HS-27A (cell line): Measurements from ENCODE around the gene KCNIP3.
A peak's percentile ranks its signal among the peaks of the same experiment; 100 is the strongest.
"Not testable (repeated sequence)": the region's sequence is repeated elsewhere in the genome, so short reads cannot be mapped to it uniquely, and the experiment has no call there.

Experiments used
- DNase-seq: peaks from one replicate; pipeline ENCODE4 v3.0.0-alpha.2; 2012; ENCODE audit warnings: low read depth, missing footprints

KCNIP3 gene

GRCh38 chr2:95348609-95349567, 51.7 kb downstream of the KCNIP3 start:
- no peak for DNase-seq

DNA sequence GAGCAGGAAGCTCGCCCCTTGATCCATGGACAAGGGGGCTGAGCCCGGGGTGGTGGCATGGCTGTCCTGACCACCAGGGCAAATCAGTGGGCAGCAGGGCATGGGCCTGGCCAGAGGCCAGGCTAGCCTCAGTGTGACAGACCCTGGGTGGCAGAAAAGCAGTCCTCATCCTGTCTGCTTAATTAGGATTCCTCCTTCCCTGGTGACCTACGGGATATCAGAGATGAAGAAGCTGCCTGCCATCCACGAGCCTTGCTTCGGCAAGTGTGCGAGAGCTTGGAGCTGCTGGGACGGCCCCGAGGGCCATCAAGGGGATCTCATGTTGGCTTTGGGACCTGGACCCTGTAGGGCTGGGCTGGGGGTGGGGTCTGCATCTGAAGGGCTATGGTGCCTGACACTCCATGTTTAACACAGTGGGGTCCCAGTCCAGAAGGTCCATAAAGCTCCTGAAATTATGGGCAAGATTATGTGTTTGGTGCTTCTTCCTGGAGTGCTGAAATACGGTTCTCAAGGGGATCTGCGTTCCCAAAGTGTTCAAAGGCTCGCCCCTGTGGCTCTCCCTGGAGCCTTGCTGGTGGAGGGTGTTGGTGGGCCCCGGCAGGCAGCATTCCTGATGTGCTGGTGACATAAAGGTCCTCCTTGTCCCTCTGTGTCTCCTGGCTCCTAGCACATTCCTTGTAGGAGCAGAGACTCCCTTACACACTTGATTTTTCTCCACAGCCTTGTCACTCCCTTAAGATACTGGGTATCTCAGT, 52.6 kb downstream of the KCNIP3 start:
- no peak for DNase-seq

DNA sequence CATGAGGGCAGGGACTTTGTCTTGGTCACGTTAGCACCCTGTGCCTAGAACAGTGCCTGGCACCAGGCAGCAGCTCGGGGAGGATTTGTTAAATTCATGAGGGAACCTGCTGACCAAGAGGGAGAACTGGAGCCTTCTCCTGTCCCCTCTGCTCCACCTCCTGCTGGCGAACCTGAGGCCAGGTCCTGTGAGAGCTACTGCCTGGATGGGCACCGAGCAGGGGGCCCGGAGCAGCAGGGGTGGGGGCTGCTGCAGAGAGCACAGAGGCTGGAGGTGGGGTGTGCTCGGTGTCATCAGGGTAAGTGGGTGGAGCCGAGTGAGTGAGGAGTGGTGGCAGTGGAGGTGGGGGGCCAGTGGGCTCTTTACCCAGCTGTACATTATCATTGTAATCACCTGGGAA, 53.2 kb downstream of the KCNIP3 start:
- no peak for DNase-seq

DNA sequence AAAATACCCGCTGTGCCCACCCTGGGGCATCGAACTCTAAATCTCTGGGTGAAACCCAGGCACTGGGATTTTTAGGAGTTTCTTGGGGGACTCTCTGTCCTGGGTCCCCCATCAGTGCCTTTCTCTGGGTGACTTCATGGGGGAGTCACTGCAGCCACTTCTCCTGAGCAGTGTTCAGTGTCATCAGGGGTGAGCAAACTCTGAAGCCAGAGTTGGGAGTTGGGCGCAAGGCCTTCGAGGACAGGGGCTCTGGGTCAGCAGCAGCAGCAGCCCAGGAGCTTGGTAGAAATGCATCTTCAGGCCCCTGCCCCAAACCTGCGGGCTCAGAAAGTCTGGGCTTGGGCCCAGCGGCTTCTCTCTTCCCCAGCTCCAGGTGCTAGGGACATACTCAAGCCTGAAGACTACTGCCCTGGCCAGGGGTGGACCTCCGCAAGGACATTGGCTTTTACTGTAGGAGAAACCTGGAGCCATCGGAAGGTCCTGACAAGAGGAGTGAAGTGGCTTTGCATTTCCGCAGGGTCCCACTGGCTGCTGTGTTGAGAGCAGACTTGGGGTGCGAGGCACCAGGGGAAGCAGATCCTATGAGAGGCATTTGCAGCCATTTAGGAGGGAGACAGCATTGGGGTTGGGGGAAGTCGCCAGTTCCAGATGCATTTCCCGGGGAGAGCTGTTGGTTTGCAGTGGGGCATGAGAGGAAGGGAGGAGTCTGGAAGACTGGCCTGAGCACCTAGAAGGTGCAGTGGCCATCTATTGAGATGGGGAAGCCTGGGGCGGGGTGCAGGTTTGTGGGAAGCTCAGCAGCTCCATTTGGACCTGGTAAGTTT, 53.8 kb downstream of the KCNIP3 start:
- no peak for DNase-seq

DNA sequence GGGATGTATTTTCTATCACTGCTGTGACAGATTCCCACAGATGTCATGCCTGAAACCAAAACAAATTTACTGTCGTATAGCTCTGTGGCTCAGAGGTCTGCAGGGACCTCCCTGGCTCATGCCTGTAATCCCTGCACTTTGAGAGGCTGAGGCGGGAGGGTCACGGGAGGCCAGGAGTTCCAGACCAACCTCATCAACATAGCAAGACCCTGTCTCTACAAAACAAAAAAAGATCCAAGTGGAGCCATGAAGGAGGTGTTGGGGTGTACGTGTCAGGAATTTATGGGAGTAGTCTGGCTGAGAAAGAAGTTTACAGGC, 54.4 kb downstream of the KCNIP3 start:
- no peak for DNase-seq

DNA sequence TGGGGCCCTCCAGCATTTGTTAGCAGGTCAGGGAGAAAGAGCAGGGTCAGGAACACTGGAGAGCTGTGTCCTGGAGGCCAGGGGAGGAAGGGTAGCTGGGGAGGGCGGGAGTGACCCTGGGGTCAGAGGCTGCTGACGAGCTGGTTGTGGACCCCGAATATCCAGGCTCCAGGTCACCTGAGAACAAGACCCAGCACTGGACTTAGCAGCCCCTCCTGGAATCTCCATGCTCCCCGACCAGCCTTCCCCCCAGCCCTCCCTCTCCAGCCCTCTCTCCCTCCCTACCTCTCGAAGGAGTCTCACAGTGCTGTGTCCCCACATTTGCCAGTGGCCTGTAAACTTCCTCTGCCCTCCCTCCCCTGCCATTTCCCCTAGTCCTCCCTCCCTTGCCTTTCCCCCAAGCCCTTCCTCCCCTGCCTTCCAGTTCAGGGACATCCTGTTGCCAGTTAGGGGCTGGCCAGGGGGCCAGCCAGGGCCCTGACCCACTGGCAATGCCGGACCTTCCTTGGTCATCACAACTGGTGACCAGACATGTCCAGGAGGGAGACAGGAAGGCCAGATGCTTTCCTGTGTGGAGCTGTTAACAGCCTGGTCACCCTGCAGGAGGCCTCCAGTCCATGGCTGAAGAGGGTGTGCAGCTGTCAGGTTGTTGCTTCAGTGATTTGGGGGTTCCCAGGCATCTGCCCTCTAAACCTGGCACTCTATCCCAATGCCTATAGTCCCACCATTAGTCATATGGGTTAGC, 55.3 kb downstream of the KCNIP3 start:
- DNase-seq, result no peak

DNA sequence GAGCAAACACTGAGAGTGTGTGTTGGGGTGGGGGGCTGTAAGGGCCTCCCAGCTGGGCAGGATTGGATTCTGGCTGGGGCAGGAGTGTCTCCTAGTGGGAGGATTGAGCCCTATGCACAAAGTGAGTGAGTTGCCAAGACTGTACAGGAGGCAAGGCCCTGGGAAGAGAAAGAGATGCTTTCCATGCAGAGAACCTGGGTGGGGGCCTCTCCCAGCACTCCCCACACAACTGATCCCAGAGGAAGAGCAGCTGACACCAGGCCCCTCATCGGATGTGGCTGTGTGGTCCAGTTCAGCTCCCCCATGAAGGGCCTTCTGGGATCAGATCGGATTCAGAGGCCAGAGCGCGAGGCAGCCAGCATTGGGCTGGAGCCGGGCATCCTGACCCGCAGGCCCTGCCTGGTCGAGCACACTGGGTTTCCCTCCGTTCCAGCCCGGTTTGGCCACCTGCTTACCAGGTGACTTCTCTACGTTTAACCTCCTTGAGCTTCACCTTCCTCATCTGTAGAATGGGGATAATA, 56.0 kb downstream of the KCNIP3 start:
- DNase-seq, result no peak

DNA sequence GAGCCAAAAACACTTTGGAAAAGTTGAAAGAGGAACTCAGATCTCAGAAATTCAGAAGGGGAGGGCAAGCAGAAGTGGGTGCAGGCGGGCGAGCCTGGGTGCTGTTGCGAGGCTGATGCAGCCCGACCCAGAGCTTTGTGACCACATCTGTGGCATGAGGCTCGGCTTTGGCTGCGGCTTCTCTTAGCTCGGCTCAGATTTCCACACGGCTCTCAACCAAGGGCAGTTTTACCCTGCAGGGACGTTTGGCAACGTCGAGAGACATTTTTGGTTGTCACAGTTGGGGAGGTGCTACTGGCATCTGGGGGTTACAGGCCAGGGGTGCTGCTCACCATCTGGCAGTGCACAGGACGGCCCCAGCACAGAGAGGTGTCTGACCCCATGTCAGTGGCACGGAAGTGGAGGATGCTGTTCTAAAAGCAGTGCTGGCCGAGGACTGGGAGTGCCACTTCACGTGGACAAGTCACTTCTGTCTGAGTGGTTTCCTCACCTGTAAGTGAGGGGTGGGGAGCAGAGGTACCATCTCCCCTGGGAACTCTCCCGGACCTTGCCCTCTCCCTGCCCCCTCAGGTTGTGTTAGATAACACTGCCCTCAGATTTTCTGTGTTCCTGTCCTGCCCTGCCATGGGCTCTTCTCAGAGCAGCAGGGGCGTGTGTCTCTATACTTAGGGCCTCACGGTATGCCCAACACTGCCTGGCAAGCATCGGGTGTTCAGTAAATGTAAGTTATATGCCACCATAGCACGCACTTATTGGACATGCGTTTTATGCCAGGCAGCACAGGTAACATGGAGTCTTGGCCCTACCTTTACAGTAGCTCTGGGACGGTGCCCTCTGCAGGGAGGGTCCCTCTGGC, 56.7 kb downstream of the KCNIP3 start:
- DNase-seq, result no peak

- no peak for DNase-seq
Measured at GRCh38 chr2:95354469-95354901, 57.3 kb downstream of the KCNIP3 start.

- DNase-seq, result no peak
Measured at GRCh38 chr2:95354925-95355324, 57.8 kb downstream of the KCNIP3 start.

- DNase-seq, result not testable (repeated sequence)
Measured at GRCh38 chr2:95355486-95355885, 58.3 kb downstream of the KCNIP3 start.

- no peak for DNase-seq
Measured at GRCh38 chr2:95356821-95357700, 59.9 kb downstream of the KCNIP3 start.

GRCh38 chr2:95357717-95358280, 60.7 kb downstream of the KCNIP3 start:
- no peak for DNase-seq

DNA sequence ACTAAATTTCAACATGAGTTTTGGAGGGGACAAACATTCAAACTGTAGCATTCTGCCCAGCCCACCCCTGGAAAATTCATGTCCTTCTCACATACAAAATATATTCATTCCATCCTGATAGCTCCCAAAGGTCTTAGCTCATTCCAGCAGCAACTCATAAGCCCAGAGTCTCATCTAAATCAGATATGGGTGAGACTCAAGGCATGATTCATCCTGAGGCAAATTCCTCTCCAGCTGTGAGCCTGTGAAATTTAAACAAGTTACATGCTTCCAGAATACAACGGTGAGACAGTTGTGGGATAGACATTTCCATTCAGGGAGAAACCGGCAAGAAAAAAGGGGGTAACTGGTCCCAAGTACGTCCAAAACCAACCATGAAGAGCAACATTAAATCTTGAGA, 61.9 kb downstream of the KCNIP3 start:
- peak; percentile 36 for DNase-seq

DNA sequence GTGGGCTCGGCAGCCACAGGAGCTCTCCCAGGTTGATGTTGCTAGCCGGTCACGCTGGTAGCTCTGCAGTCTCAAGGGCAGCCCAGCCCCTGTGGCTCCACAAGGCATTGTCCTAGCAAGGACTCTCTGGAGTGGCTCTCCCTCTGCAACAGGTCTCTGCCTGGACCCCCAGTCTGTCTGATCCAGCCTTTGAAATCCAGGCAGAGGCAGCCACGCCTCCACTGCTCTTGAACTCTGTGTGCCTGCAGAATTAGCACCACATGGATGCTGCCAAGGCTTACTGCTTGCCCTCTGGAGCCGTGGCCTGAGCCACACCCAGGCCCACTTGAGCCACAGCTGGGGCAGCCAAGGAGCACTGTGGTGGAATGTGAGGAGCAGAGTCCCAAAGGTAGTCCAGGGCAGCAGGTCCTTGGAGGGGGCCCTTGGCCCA, 62.4 kb downstream of the KCNIP3 start:
- no peak for DNase-seq

- no peak for DNase-seq
Measured at GRCh38 chr2:95361216-95361980, 64.3 kb downstream of the KCNIP3 start.

DNA sequence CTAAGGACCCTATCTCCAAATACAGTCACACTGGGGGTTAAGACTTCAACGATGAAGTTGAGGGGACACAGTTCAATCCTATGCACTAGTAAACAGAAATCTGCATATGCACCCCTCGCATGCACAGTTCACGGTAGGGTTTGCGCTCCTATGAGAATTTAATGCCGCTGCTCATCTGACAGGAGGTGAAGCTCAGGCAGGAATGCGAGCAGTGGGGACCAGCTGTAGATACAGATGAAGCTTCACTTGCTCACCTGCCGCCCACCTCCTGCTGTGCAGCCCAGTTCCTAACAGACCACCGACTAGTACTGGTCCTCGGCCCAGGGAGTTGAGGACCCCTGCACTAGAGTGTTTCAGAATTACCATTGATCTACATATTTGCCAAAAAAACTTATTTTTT, 65.3 kb downstream of the KCNIP3 start:
- no peak for DNase-seq

DNA sequence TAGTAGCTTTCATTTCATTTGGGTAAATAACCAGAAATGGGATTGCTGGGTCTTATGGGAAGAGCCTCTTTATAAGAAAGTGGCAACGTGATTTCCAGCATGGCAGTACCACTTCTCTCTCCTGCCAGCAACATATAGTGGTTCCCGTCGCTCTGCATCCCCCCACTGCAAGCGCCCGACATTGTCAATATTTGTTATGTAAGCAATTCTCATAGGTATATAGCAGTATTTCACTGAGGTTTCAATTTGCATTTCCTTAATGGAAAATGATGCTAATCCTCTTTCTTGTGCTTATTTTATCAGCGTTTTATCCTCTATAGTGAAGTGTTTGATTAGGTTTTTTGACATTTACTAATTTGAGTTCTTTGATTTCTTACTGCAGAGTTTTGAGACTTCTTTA, 69.4 kb downstream of the KCNIP3 start:
- no peak for DNase-seq
